GF-D8 (cell line): ENCODE measurements around the gene ACOT11.

Experiments used
- DNase-seq: peaks from one replicate; lab custom pipeline; 2025; lab: John Stamatoyannopoulos, UW

The ACOT11 gene

GRCh38 chr1:54645806-54646676 is 98.0 kb downstream of the ACOT11 start:
- DNase-seq: no peak

GRCh38 chr1:54649130-54649898 is 101.3 kb downstream of the ACOT11 start:
- no peak for DNase-seq

- DNase-seq: no peak
Measured at GRCh38 chr1:54649921-54650320, 101.9 kb downstream of the ACOT11 start.

GRCh38 chr1:54650417-54650816 is 102.4 kb downstream of the ACOT11 start:
- DNase-seq: no peak

GRCh38 chr1:54651608-54652007 is 103.6 kb downstream of the ACOT11 start:
- DNase-seq: no peak

GRCh38 chr1:54652168-54652567 is 104.1 kb downstream of the ACOT11 start:
- peak; percentile 58 for DNase-seq

GRCh38 chr1:54653036-54653435 is 105.0 kb downstream of the ACOT11 start:
- no peak for DNase-seq

- no peak for DNase-seq
Measured at GRCh38 chr1:54658164-54658913, 110.3 kb downstream of the ACOT11 start.
